NCI-H526 treated with DMSO at 0.1 percent for 48 hours (cell line): ENCODE results near the gene DNER.
"Not testable (repeated sequence)": the region's sequence is repeated elsewhere in the genome, so short reads cannot be mapped to it uniquely, and the experiment has no call there.

Experiments
- DNase-seq: peaks from one replicate; lab custom pipeline; 2025; lab: John Stamatoyannopoulos, UW

Gene DNER

DNA sequence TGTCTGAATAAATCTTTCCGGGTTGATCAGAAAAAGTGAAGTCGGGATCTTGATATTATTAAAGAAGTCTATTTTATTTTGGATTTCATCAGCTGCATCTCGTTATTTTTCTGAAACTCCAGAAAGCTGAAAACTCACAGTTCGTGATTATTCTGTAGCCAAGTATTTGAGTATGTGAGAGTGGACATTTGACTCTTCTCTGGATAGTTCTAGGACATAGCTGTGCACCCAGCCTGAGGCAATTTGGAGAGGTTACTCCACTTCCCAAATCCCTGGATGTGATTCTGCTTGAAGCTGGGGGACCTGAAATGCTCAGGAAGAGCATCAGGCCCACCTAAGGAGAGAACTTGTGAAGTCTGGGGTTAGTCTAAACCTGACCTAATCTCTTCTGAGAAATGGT lies 325.6 kb downstream of the DNER start:
- no peak for DNase-seq

GRCh38 chr2:229387866-229388265 lies 326.5 kb downstream of the DNER start:
- no peak for DNase-seq

- no peak for DNase-seq
These were observed 334.2 kb downstream of the DNER start for GRCh38 chr2:229380101-229380625.

DNA sequence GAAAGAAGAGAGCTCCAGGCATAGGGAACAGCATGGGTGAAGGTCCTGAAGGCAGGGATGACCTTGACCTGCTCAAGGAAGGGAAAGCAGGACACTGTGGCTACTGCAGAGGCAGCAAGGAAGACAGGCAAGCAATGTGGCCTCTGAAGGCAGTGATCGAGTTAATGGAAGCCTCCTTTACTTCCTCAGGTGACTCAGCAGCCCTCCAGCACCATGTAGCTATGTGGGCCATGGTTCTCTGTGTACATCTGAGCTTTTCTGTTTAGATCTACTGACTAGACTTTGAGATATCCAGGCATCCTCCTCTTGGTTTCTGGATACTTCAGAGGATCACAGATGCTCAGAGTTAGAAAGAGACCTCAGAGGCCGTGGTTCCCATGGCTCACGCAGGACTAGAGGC lies 336.0 kb downstream of the DNER start:
- no peak for DNase-seq

DNA sequence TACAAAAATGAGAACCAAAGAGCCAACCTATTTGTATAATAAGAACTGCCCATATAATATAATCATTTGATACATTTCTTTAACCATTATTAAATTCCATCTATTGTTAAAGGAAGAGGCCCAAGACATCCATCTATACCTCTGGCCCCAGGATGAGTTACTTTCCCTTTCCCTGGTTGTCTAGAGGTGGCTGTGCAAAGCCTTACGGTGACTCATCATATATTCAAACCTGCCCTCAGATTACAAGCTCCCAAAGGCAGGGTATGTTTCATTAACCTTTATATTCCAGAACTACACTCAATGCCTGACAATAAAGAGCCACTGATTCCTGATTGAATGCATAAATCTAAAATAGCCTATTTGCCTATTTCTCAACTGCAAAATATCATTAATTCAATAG lies 337.5 kb downstream of the DNER start:
- DNase-seq: no peak

- DNase-seq: no peak
These were observed 339.1 kb downstream of the DNER start for GRCh38 chr2:229375251-229375650.

GRCh38 chr2:229373311-229373710 lies 341.0 kb downstream of the DNER start:
- not testable (repeated sequence) for DNase-seq

DNA sequence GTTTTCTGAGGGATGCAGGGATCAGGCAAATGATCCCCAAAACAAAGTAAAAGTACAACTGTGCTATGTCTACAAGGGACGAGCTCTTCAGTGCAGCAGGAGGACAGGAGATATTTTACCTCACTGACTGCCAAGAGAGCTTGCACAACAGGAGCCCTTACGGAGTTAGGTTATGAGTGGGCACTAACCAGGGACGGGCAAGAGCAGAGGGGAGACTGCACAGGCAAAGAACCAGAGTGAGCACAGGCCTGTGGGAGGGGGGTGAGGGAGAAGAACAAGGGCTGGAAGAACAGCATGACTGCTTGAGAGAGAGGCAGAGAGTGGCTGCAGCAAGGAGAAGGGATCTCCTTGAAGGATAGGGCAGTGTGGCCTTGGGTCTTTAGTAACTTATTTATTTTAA lies 342.1 kb downstream of the DNER start:
- no peak for DNase-seq

GRCh38 chr2:229371086-229371485 lies 343.3 kb downstream of the DNER start:
- no peak for DNase-seq

DNA sequence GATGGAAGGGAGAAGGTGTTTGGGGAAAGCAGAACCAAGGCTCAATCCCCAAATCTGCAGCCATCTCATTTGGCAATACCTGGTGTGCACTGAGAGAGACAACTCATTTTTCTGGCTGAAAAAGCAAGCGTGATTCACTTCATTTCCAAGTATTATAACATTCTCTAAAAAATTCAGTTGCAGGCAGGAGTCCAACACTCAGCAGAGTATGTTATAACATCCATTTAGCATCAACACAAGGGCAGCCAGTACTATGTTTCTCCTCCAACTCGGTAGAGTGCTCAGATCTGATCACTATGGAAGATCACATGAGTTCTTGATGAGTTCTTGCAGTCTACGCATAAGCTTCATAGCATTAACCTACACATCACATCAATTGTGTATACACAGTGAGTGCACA lies 343.8 kb downstream of the DNER start:
- no peak for DNase-seq

- DNase-seq: no peak
These were observed 351.1 kb downstream of the DNER start for GRCh38 chr2:229363185-229363814.

DNA sequence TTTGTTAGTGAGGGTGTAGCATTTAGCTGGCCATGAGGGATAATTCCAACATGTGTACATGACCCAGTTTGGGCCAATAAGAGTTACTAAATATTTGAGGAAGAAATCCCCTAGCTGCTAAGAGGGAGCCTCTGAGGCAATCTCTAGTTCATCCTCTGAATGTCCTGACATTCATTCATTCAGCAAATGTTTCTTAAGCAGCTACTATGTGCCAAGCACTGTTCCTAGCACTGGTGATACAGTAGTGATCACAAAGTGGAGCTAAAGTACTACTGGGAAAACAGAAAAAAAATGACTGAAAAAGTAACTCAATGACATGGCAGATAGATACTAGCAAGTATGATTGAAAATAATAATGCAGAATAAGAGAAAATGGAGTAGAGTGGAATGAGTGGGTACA lies 363.5 kb downstream of the DNER start:
- DNase-seq: no peak

DNA sequence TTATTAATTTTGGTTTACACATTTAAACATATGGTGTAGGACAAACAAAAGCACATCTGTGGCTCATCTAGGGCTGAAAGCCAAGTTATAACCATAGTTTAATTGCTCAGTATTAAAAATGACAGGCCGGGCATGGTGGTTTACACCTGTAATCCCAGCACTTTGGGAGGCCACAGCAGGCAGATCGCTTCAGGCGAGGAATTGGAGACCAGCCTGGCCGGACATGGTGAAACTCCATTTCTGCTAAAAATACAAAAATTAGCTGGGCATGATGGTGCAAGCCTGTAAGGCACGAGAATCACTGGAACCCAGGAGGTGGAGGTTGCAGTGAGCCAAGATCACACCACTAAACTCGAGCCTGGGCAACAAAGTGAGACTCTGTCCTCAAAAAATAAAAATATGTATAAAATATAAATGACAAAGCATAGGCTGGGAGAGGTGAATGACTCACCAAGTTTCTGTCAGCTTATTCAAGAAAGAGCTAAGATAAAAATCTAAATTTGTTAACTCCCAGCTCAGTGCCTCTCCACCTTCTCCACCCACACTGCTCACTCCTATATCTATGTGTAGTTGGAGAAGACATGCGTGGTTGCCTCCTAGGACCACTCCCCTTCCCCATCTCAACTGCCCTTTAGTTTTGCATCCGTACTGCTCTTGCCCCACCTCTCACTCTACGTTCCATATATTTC lies 364.1 kb downstream of the DNER start:
- DNase-seq: no peak

GRCh38 chr2:229348128-229348527 lies 366.2 kb downstream of the DNER start:
- DNase-seq: no peak

DNA sequence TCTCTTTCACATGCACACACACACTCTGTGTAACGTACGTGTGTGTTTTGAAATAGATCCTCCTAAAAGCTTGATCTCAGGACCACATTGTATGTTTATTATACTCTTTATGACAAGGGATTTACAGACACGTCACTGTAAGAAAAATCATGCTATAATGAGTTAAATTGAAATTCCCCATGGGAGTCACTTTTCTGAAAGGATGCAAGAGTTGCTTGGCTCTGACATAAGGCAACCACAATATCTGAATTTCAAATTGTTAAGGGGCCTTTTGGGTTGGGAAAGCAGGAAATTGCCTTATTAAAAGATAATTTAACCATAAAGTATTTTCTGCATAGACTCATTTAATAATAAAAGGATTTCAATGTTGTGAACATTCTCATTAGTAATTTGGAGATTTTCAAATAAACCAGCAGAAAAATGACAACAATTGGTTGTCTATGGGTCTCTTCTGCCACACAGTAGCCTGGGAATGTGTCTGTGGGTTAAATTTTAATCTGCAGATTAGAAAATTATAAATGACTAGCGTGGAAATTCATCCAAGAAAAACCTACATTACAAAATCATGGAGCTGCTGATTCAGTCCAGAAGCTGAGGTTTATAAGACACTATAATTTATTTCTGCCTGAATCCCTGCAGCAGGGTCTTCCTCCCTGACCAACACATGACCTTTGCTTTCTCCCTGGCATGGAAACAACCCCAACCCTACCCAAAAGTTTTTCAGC lies 367.4 kb downstream of the DNER start:
- DNase-seq: no peak

- no peak for DNase-seq
These were observed 369.4 kb downstream of the DNER start for GRCh38 chr2:229344955-229345354.

DNA sequence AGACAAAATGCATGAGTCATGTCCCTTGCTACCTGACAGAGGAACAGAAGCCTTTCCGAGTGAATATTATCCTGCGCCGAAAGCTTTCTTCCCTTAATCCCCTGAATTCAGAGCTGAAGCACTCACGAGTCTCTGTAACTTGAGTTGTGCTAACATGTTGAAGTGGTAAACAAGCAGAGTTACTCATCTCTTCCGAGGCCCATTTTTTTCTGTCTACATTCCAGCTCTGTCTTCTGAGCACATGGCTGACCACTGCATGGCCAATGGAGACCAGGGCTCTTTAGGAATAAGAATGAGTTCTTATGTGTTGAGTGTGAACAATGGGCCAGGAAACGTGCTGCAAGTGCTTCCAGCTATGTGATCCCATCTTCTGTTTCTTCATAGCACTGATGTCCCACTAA lies 370.2 kb downstream of the DNER start:
- no peak for DNase-seq

DNA sequence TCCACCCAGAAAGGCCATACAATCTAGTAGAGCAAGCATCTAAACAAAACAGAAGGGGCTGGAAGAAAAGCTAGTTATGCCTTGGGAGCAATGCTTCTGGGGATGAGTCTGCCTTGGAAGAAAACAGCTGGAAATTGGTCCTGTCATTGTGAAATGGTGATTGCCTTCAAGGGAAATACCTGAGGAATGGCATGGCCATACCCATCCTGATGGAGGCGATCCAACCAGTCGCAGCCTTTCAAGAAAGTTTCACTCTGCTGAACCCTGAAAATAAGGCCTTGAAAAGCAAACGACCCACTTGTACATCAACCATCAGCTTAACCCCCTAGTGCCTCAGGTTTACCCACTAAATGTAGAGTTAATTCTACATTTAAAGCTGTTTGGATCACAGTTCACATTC lies 370.7 kb downstream of the DNER start:
- DNase-seq: no peak

DNA sequence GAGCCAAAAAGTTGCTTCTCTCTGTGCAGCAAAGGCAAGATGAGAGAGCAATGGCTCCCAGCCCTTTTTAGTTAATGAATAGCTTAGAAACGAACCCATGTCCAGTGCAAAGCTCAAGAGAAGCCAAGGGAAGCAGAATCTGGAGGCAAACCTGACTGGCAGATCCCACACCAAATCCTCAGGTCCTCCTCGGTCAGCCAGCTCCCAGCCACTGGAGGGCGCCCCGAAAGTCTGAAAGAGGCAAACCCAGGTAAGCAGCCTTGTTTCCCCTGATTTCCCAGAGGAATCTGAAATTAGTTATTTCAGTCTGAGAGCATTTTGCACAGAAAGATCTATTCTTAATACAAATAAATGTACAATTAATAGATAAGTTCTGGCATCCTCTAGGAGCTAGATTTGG lies 372.0 kb downstream of the DNER start:
- DNase-seq: no peak

GRCh38 chr2:229340086-229340760 lies 374.1 kb downstream of the DNER start:
- DNase-seq: no peak

- no peak for DNase-seq
These were observed 374.7 kb downstream of the DNER start for GRCh38 chr2:229339618-229340017.

DNA sequence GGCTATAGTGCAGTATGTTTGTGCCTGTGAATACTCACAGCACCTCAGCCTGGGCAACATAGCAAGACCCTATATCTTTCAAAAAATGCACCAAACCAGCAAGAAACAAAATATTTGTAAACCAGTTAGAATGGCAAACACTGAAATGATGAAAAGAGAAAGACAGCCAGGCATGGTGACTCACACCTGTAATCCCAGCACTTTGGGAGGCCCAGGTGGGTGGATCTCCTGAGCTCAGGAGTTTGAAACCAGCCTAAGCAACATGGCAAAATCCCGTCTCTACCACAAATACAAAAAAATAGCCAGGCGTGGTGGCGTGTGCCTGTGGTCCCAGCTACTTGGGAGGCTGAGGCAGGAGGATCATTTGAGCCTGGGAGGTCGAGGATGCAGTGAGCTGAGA lies 375.2 kb downstream of the DNER start:
- DNase-seq: not testable (repeated sequence)
